ENCODE data around the gene TEX10. TPM values are rescaled to one million over a fixed set of nuclear protein-coding genes. Genes with fewer than 3 reads are reported as not detected.

Gene TEX10
- total and polyA plus RNA-seq, 9 of the 15 experiments (the other 6 are each of a cell fraction or from before 2014, with no cell fraction given): 27.8 to 60.0 (median 47.9) TPM

DNA sequence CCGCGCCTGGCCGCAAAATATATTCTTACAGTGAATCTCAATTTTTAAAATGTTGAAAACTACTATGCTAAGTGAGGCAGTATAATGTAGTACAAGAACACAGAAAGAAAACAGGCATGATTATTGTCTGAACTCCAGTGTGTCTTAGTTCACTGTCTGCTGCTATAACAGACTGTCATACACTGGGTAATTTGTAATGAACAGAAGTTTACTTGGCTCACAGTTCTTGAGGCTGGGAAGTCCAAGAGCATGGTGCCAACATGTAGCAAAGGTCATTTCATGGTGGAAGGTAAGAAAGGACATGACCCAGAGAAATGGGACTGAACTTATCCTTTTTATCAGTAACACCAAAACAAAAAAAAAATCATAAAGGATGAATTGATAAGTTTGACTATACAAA, 19.9 kb upstream of the TEX10 start:
- TF ChIP-seq, protein P1, sequence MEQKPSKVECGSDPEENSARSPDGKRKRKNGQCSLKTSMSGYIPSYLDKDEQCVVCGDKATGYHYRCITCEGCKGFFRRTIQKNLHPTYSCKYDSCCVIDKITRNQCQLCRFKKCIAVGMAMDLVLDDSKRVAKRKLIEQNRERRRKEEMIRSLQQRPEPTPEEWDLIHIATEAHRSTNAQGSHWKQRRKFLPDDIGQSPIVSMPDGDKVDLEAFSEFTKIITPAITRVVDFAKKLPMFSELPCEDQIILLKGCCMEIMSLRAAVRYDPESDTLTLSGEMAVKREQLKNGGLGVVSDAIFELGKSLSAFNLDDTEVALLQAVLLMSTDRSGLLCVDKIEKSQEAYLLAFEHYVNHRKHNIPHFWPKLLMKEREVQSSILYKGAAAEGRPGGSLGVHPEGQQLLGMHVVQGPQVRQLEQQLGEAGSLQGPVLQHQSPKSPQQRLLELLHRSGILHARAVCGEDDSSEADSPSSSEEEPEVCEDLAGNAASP (IDR thresholded peaks at IDR 0.05): no peak
- TF ChIP-seq KDM2B (CRISPR knock-in tag; IDR thresholded peaks at IDR 0.05) (no peak), ZNF408 (CRISPR knock-in tag; IDR thresholded peaks at IDR 0.05; ENCODE audit: low read depth) (no peak), MEF2A (IDR thresholded peaks at IDR 0.05; ENCODE audit: control insufficient read depth, low read depth, low read length) (no peak)
- TF ChIP-seq, protein P2, sequence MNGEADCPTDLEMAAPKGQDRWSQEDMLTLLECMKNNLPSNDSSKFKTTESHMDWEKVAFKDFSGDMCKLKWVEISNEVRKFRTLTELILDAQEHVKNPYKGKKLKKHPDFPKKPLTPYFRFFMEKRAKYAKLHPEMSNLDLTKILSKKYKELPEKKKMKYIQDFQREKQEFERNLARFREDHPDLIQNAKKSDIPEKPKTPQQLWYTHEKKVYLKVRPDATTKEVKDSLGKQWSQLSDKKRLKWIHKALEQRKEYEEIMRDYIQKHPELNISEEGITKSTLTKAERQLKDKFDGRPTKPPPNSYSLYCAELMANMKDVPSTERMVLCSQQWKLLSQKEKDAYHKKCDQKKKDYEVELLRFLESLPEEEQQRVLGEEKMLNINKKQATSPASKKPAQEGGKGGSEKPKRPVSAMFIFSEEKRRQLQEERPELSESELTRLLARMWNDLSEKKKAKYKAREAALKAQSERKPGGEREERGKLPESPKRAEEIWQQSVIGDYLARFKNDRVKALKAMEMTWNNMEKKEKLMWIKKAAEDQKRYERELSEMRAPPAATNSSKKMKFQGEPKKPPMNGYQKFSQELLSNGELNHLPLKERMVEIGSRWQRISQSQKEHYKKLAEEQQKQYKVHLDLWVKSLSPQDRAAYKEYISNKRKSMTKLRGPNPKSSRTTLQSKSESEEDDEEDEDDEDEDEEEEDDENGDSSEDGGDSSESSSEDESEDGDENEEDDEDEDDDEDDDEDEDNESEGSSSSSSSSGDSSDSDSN (IDR thresholded peaks at IDR 0.05; ENCODE audit: borderline replicate concordance in 1 of 2, low read depth in 2 of 2, low read length in 2 of 2): no peak
- TF ChIP-seq, protein P3, sequence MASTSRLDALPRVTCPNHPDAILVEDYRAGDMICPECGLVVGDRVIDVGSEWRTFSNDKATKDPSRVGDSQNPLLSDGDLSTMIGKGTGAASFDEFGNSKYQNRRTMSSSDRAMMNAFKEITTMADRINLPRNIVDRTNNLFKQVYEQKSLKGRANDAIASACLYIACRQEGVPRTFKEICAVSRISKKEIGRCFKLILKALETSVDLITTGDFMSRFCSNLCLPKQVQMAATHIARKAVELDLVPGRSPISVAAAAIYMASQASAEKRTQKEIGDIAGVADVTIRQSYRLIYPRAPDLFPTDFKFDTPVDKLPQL (IDR thresholded peaks at IDR 0.05; ENCODE audit: extremely low read depth, insufficient read length): no peak
- H3K27ac ChIP-seq (ENCODE audit: extremely low read depth, low read depth, low read length): no peak overlapping the region
- H3K27me3 ChIP-seq (ENCODE audit: control insufficient read depth in 2 of 2, insufficient read depth in 2 of 2, low read length in 2 of 2): no peaks in the 10 kb centered on the region
- peaks cover 18% of the 10 kb centered on the region for H3K9me3 ChIP-seq (replicated peaks; ENCODE audit: control insufficient read depth, insufficient read depth, low read depth, low read length)
- ChIA-PET CTCF (ENCODE audit: low intra/inter-chr PET ratio) (no interaction called here), POLR2A (no interaction called here)
- H3K79me2 ChIP-seq (ENCODE audit: control insufficient read depth, insufficient read depth, low read length): no peaks in the 10 kb centered on the region
- no peak overlapping the region for H2AFZ ChIP-seq (ENCODE audit: low read depth, low read length)
- no peak for DNase-seq (ENCODE audit: extremely low read depth in 1 of 4, low spot score in 3 of 4)
- no peak for ATAC-seq
- no TSS peak for BruUV-seq (replicated peaks)
- H3K4me2 ChIP-seq (ENCODE audit: insufficient read depth, low read length): no peak overlapping the region
- no peak for FAIRE-seq
- no peaks in the 10 kb centered on the region for H3K36me3 ChIP-seq (ENCODE audit: control insufficient read depth, insufficient read depth, low read length)
- intact Hi-C loops (cut with micrococcal nuclease) (no loop called here), in situ Hi-C loops (cut with MboI) (no loop called here)
- H3K4me1 ChIP-seq (replicated peaks in 1 of 2; ENCODE audit: control insufficient read depth in 2 of 2, insufficient read depth in 2 of 2, low read length in 2 of 2): peaks cover 0 to 2% of the 10 kb centered on the region in 2 experiments; a peak in 2 of 5 replicates
- H3K9me1 ChIP-seq (ENCODE audit: control insufficient read depth, insufficient read depth, low read length): no peaks in the 10 kb centered on the region
- WGBS (ENCODE audit: insufficient coverage, low coverage, missing lambda C conversion rate): 94% methylated on average over 3 of the region's 3 CpGs
- no peak overlapping the region for H3K4me3 ChIP-seq
- no peaks in the 10 kb centered on the region for H4K20me1 ChIP-seq (replicated peaks; ENCODE audit: control insufficient read depth, insufficient read depth, low read length)
- no peak overlapping the region for H3K9ac ChIP-seq (ENCODE audit: insufficient read depth in 1 of 2, low read depth in 2 of 2, low read length in 2 of 2)
